Hematopoietic multipotent progenitor cell treated with erythropoietin and hydrocortisone succinate and interleukin-3 and kit ligand, for 15 days (in vitro differentiated cells): ENCODE measurements around the gene RAPGEF6.

Experiments
- DNase-seq: peaks from one replicate; pipeline ENCODE4 v3.0.0-alpha.2; 2015; ENCODE audit warnings: low spot score

The RAPGEF6 gene

DNA sequence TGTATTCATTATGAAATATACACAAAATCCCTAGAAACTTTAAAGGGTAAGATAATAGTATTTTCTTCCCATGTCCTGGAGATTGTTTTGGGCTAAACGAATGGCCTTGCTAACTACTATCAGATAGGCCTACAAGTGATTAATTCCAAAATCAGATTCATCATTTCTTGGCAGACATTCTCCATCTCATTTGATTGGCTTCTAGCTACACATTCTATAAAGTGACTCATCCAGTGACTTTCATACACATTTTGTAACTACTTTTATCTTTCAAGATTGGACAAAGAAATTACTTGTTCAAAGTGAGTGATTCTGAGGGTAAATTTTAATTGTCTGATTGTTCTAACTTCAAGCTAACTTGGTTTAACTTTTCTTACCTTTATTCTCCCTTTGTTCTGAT is 93.3 kb downstream of the RAPGEF6 start:
- no peak for DNase-seq

GRCh38 chr5:131541071-131541470 is 94.0 kb downstream of the RAPGEF6 start:
- no peak for DNase-seq

DNA sequence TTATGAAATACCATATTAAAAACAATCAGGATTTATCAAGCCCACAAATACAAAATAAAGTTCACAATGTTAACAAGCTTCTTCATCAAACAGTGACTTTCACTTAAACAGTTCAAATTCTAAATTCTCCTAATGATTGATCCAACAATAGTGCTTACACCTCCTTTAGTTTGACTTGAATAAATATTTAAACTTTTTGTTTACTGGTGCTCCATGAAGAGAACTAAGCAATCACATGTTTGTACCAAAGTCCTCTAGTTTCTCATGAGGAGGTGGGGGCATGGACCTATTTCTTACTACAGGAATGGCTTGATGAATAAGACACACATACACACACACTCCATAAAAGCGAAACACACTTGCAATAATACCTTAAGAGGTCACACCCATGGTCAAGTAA is 95.8 kb downstream of the RAPGEF6 start:
- no peak for DNase-seq

DNA sequence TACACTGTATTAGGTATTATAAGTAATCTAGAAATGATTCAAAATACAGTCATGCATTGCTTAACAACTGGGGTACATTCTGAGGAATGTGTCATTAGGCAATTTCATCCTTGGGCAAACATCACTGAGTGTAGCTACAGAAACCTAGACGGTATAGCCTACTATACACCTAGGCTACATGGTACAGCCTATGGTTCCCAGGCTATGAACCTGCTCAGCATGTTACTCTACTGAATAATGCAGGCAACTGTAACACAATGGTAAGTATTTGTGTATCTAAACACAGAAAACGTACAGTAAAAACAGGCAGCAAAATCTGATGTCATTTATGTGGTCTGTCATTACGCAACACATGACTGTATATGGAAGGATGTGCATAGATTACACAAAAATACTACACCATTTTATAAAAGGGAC is 96.8 kb downstream of the RAPGEF6 start:
- DNase-seq: no peak

DNA sequence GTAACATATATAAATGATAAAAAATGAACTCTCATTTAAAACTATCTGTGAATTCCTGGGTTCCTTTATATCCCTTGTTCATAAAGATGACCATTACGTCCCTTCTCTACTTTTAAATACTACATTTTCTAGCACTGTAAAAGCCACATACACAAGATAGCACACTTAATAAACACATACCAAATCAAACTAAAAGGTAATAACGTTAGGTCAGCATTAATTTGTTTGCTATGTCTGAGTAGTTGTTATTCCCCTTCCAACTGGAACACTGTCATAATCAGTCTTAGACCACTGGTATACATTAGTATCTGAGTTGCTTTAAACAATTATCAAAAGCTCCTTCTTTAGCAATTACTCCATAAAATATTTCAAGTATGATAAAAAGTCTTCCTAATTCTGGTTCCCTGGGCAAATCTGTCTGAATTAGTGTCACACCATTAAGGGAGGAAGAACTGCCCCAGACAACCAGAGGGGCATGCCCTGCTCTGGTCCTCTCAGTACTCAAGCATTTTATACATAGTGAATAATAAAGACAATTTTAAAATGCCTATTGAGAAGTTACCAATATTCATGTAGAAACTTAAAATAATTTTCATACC is 98.1 kb downstream of the RAPGEF6 start:
- DNase-seq: no peak

GRCh38 chr5:131536211-131536826 is 98.7 kb downstream of the RAPGEF6 start:
- no peak for DNase-seq

GRCh38 chr5:131534974-131535373 is 100.1 kb downstream of the RAPGEF6 start:
- no peak for DNase-seq

- DNase-seq: no peak
Observed at GRCh38 chr5:131533836-131534235, 101.2 kb downstream of the RAPGEF6 start.

- no peak for DNase-seq
Observed at GRCh38 chr5:131532031-131532640, 102.9 kb downstream of the RAPGEF6 start.

- no peak for DNase-seq
Observed at GRCh38 chr5:131530706-131531331, 104.2 kb downstream of the RAPGEF6 start.

DNA sequence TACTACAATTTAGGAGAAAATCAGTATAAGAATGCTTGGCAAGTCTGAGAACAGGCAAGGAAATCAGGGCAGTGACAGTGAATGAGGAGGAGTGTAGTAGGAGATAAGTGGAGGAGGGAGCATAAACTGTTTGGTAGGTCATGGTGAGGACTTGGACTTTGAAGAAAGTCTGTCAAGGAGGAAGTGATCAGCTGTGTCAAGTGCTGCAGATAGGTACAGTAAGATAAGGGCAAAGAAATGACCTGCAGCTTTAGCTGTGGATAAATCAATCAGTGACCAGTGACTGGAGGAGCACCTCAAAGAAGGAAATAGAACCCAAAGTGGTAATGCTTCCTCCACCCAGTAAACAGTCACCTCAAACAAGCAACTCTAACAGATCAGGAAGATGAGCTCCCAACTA is 106.3 kb downstream of the RAPGEF6 start:
- DNase-seq: no peak

DNA sequence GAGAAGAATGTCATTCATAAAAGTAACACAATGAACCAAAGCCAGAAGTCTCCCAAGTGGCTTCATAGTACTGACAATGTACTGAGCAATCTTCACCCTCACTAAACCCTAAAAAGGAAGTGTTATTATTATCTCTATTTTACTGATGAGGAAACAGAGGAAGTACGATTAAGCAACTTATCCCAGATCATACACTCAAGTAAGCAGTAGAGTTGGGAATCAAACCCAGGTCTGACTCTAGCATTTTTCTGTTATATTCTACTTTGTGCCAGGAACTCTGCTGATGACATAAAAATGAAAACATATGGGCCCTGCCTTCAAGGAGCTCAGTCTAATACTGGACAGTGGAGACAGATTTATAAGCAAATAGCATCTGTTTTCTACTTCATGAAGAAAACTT is 109.2 kb downstream of the RAPGEF6 start:
- DNase-seq: no peak

- DNase-seq: no peak
Observed at GRCh38 chr5:131524431-131524830, 110.6 kb downstream of the RAPGEF6 start.

DNA sequence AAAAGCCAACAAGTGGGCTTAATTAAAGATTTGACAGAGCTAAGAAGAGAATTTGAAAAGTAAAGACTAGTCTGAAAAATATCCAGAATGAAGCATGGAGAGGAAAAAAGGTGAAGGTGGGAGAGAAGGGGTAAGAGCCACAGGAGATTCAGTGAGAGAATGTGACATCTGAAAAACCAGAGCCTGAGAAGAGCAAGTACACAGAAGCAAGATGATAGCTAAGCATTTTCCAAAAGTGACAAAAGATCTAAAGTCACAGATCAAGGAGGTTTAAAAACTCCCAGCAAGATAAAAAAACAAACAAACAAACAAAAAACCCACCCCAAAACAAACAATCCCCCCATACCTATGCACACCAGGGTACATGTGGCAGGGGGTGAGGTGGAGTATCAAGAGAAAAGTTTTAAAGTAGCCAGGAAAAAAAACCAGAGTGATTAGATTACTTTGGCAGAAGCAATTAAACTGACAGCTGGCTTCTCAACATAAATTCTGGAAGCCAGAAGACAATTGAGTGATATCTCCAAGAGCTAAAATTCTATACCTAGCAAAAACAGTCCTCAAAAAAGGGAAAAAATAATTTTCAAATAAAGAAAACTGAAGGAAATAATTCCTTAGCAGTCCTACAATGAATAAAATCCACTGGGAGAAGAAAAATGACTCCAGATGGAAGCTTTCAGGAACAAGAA is 111.4 kb downstream of the RAPGEF6 start:
- DNase-seq: no peak

DNA sequence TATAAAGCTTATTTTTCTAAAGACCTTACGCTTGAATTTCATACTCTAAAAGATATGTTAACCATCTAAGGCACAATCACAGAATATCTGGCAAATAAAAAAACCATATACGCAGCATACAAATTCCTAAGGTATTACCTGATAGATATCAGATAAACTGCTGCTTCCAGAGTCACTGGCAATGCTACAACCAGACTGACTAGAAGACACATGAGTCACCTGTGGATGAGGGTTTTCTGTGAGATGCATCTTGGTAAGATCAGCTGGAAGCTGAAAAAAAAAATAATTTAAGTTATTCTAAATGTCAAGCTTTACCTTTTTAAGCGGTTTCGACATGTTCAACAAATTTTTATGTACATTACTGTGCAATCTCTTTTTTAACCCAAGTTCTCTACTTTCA is 113.8 kb downstream of the RAPGEF6 start:
- no peak for DNase-seq

- DNase-seq: no peak
Observed at GRCh38 chr5:131515348-131515747, 119.7 kb downstream of the RAPGEF6 start.

DNA sequence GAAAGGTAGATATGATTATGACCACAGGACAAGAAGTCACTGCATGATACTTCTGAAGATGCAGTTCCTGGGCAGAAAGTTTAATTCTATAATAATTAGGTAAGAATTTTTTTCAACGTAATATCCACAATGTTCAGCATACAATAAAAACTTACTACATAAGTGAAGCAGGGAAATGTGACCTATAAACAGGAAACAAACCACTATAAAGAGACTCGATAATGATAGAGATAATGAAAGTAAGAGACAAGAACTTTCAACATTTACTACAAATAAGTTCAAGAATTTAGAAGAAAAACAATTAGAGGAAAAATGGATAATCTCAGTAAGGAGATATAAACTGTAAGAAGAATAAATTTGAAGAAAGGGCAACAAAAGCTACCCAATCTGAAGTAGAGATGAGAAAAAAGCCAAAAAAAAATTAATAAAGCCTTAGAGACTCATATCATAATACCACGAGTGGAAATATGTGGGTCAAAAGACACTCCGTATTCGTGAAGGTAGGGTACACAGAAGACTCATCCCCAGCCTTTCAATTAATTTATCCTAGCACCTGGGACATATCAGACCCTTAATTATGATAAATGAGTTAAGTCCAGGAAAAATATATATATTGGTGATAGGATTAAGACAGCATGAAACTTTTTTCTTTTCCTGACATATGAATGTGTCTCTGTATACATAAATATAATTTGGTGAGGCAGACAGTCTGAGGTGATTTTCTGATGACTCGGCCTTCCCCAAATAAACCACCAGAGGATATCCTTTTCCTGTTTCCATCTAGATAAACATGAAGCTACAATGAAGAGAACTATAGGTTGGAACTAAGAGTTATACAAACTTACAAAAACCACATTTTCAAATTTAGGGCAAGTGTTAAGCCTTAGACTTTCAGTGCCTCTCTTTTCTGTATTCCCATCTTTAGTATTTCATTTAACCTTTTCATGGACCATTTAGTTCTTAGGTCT is 120.4 kb downstream of the RAPGEF6 start:
- no peak for DNase-seq

DNA sequence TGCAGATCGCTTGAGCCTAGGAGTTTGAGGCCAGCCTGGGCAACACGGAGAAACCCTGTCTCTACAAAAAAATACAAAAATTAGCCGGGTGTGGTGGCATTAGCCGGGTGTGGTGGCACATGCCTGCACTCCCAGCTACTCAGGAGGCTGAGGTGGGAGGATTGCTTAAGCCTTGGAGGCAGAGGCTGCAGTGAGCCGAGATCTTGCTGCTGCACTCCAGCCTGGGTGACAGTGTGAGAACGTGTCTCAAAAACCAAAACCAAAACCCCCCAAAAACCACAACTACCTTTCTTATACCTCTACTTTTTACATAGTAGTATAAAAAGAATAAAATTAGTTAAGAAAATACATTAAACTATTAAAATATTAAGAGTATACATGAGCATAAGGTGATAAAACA is 121.2 kb downstream of the RAPGEF6 start:
- DNase-seq: no peak

- no peak for DNase-seq
Observed at GRCh38 chr5:131511934-131512333, 123.1 kb downstream of the RAPGEF6 start.

- no peak for DNase-seq
Observed at GRCh38 chr5:131509801-131510200, 125.2 kb downstream of the RAPGEF6 start.

DNA sequence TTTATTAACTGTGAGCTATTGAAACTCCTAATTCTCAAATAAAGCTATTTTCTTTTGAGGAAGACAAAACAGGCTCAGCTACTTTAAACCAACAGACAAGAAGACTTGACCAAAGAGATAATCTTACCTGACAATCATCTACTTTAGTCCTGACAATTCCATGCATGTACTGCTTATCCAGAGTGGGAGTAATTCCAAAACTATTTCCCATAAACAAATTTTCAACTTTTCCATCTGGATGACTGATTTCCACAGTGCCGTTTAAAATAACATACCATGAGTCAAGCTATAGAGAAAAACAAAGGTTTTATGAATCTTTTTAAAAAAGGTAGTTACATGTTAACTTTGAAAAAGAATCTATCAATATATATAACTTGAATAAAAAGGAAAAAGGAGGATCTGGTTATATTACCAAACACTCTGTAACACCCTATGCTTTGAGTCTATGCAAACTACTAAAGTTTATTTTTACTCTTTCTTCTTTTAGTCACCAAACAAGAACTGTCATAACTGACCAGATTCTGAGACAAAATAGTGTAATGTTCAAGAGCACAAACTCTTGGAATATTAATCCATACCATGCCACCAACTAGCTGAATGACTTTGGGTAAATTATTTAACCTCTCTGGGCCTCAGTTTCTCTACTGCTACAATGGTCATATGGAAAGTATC is 129.7 kb downstream of the RAPGEF6 start:
- DNase-seq: no peak
